Fibroblast of villous mesenchyme (primary cell): ENCODE data around the gene HOXA1. TPM values are rescaled to one million over a fixed set of nuclear protein-coding genes. Genes with fewer than 3 reads are reported as not detected.
A peak's percentile ranks its signal among the peaks of the same experiment; 100 is the strongest.
"Not testable (repeated sequence)": the region's sequence is repeated elsewhere in the genome, so short reads cannot be mapped to it uniquely, and the experiment has no call there.

Source experiments
- DNase-seq: peaks from one replicate; pipeline ENCODE4 v3.0.0-alpha.2; 2010; ENCODE audit warnings: low read depth
- H3K4me3 ChIP-seq: 2 replicates; pipeline ENCODE4 v1.5.1; 2011; ENCODE audit warnings: low read depth, mild to moderate bottlenecking, low read length
- CTCF ChIP-seq: IDR thresholded peaks from 2 replicates; pipeline ENCODE4 v1.5.1; 2012; ENCODE audit warnings: low read depth, mild to moderate bottlenecking, low read length; ENCODE audit not compliant: insufficient read depth
- small RNA-seq: library from RNA; depleted of rRNA; stranded (forward); fragments of <200 nt; gene quantifications from one replicate; pipeline ENCODE3, GENCODE V24; 2012
- total RNA-seq: library from RNA; depleted of rRNA; stranded (reverse); fragments of >200 nt; gene quantifications from 2 replicates; pipeline ENCODE4 v1.2.3, GENCODE V29; 2012

Gene HOXA1
- total RNA-seq, 1 donor = 0.43 TPM

GRCh38 chr7:27053153-27053552 lies 42.6 kb downstream of the HOXA1 start:
- H3K4me3 ChIP-seq = no peak overlapping the region
- TF ChIP-seq CTCF = no peak
- DNase-seq = no peak

GRCh38 chr7:27051451-27051850 lies 44.3 kb downstream of the HOXA1 start:
- no peak for DNase-seq
- no peak overlapping the region for H3K4me3 ChIP-seq
- no peak for TF ChIP-seq CTCF

DNA sequence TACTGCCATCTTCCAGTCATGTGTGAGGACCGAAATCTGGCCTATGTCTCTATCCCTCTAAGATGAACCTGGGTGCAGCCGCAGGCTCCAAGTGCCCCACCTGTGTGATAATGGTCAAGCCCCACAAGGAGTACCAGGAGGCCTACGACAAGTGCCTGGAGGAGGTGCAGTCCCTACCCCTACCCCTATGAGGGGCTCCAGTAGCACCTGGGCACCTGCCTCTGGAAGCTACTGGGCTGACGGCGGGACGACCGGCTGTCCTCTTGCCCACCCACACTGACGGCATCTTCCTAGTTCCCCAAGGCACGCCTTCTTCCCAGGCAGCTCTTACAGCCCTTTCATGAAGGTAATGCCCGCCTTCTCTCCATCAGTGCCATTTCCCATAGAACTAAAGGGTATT lies 47.4 kb downstream of the HOXA1 start:
- no peak for DNase-seq
- H3K4me3 ChIP-seq = no peak overlapping the region
- no peak for TF ChIP-seq CTCF

- H3K4me3 ChIP-seq = no peak overlapping the region
- TF ChIP-seq CTCF = no peak
These were observed 48.8 kb downstream of the HOXA1 start for GRCh38 chr7:27046854-27047549.

GRCh38 chr7:27045972-27046371 lies 49.8 kb downstream of the HOXA1 start:
- not testable (repeated sequence) for H3K4me3 ChIP-seq, DNase-seq

More at GRCh38 chr7:27046854-27047549, 48.8 kb downstream of the HOXA1 start:
- DNase-seq = peak; percentile 51

DNA sequence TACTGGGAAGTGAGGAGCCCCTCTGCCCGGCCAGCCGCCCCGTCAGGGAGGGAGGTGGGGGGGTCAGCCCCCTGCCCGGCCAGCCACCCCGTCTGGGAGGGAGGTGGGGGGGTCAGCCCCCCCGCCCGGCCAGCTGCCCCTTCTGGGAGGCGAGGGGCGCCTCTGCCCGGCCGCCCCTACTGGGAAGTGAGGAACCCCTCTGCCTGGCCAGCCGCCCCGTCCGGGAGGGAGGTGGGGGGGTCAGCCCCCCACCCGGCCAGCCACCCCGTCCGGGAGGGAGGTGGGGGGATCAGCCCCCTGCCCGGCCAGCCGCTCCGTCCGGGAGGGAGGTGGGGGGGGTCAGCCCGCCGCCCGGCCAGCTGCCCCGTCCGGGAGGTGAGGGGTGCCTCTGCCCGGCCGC lies 50.7 kb downstream of the HOXA1 start:
- not testable (repeated sequence) for H3K4me3 ChIP-seq, DNase-seq

Small RNAs within 50 kb of the gene (small RNA-seq; reads per million reads assigned to genes)
- not detected for gene RF01977

Other genes with a start within 250 kb of the HOXA1 start
- 6.8 and 10.4 TPM in 2 replicates for gene SKAP2, start 231.4 kb downstream of the HOXA1 start, total RNA-seq
- gene HOXA2, start 6.7 kb upstream of the HOXA1 start, total RNA-seq = 0.64 and 0.86 TPM in 2 replicates
- gene HOXA4, start 34.8 kb upstream of the HOXA1 start, total RNA-seq = 0.97 and 1.3 TPM in 2 replicates
- 7.4 and 10.8 TPM in 2 replicates for gene HOXA5, start 47.7 kb upstream of the HOXA1 start, total RNA-seq
- 10.6 and 11.2 TPM in 2 replicates for gene HOXA6, start 51.8 kb upstream of the HOXA1 start, total RNA-seq
- gene HOXA3, start 56.6 kb upstream of the HOXA1 start, total RNA-seq = 9.3 and 11.7 TPM in 2 replicates
- gene HOXA7, start 60.7 kb upstream of the HOXA1 start, total RNA-seq = 2.2 and 2.3 TPM in 2 replicates
- 17.1 and 20.3 TPM in 2 replicates for gene HOXA9, start 69.5 kb upstream of the HOXA1 start, total RNA-seq
- 39.0 and 47.1 TPM in 2 replicates for gene HOXA10, start 78.3 kb upstream of the HOXA1 start, total RNA-seq
- gene HOXA11, start 89.2 kb upstream of the HOXA1 start, total RNA-seq = 41.9 and 47.1 TPM in 2 replicates
- 1.3 and 2.6 TPM in 2 replicates for gene HOXA13, start 104.1 kb upstream of the HOXA1 start, total RNA-seq
- not detected in 2 replicates for gene EVX1, start 146.8 kb upstream of the HOXA1 start, total RNA-seq